ENCODE measurements around the gene PACRG. TPM values are rescaled to one million over a fixed set of nuclear protein-coding genes. Genes with fewer than 3 reads are reported as not detected.

The PACRG gene
- polyA plus RNA-seq, 1 donor from 2014 or later = 16.6 TPM

- Histone ChIP-seq H4K20me1 (ENCODE audit: insufficient read depth) (no peaks in the 10 kb centered on the region), H3K9me3 (ENCODE audit: low read length) (no peaks in the 10 kb centered on the region), H3K27ac (ENCODE audit: low read length) (no peak overlapping the region), H3K4me3 (ENCODE audit: low read length) (no peak overlapping the region), H3K9ac (ENCODE audit: low read length) (no peak overlapping the region), H3K36me3 (ENCODE audit: insufficient read depth, low read length) (no peaks in the 10 kb centered on the region), H3K9me2 (ENCODE audit: insufficient read depth, low read length) (no peaks in the 10 kb centered on the region), H3F3A (ENCODE audit: insufficient read depth, low read length, poor library complexity, severe bottlenecking) (no peaks in the 10 kb centered on the region), H2AFZ (ENCODE audit: low read depth, low read length) (no peak overlapping the region), H3K27me3 (ENCODE audit: insufficient read depth, low read depth, low read length) (no peaks in the 10 kb centered on the region), H3K79me2 (replicated peaks; ENCODE audit: insufficient read depth, low read length) (no peaks in the 10 kb centered on the region), H3K4me2 (ENCODE audit: low read length) (no peak overlapping the region)
- no peak for TF ChIP-seq MXI1 (conservative IDR thresholded peaks at IDR 0.05; ENCODE audit: poor library complexity, severe bottlenecking)
- no peak for TF ChIP-seq SMC3 (conservative IDR thresholded peaks at IDR 0.05; ENCODE audit: poor library complexity)
- no peak for TF ChIP-seq CTCF (IDR thresholded peaks at IDR 0.05; ENCODE audit: poor library complexity, severe bottlenecking)
- TF ChIP-seq EZH2 (IDR thresholded peaks at IDR 0.05; ENCODE audit: borderline replicate concordance, insufficient read depth, low read length, poor library complexity, severe bottlenecking) = no peak
- no peak for TF ChIP-seq TAF1 (IDR thresholded peaks at IDR 0.05; ENCODE audit: low read depth)
- TF ChIP-seq RAD21 (conservative IDR thresholded peaks at IDR 0.05) = no peak
- no peak for TF ChIP-seq EP300 (conservative IDR thresholded peaks at IDR 0.05; ENCODE audit: poor library complexity, severe bottlenecking)
- TF ChIP-seq, protein P1, sequence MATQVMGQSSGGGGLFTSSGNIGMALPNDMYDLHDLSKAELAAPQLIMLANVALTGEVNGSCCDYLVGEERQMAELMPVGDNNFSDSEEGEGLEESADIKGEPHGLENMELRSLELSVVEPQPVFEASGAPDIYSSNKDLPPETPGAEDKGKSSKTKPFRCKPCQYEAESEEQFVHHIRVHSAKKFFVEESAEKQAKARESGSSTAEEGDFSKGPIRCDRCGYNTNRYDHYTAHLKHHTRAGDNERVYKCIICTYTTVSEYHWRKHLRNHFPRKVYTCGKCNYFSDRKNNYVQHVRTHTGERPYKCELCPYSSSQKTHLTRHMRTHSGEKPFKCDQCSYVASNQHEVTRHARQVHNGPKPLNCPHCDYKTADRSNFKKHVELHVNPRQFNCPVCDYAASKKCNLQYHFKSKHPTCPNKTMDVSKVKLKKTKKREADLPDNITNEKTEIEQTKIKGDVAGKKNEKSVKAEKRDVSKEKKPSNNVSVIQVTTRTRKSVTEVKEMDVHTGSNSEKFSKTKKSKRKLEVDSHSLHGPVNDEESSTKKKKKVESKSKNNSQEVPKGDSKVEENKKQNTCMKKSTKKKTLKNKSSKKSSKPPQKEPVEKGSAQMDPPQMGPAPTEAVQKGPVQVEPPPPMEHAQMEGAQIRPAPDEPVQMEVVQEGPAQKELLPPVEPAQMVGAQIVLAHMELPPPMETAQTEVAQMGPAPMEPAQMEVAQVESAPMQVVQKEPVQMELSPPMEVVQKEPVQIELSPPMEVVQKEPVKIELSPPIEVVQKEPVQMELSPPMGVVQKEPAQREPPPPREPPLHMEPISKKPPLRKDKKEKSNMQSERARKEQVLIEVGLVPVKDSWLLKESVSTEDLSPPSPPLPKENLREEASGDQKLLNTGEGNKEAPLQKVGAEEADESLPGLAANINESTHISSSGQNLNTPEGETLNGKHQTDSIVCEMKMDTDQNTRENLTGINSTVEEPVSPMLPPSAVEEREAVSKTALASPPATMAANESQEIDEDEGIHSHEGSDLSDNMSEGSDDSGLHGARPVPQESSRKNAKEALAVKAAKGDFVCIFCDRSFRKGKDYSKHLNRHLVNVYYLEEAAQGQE (IDR thresholded peaks at IDR 0.05; ENCODE audit: borderline replicate concordance) = no peak
- TF ChIP-seq POLR2AphosphoS5 (IDR thresholded peaks at IDR 0.05) = no peak
Observed at GRCh38 chr6:163347021-163347446, 619.3 kb downstream of the PACRG start.

GRCh38 chr6:163348789-163349680 is 621.3 kb downstream of the PACRG start:
- no peaks in the 10 kb centered on the region for H3F3A ChIP-seq (ENCODE audit: insufficient read depth, low read length, poor library complexity, severe bottlenecking)
- no peaks in the 10 kb centered on the region for H3K79me2 ChIP-seq (replicated peaks; ENCODE audit: insufficient read depth, low read length)
- no peak overlapping the region for H3K4me2 ChIP-seq (ENCODE audit: low read length)
- H3K27me3 ChIP-seq (ENCODE audit: insufficient read depth, low read depth, low read length) = no peaks in the 10 kb centered on the region
- no peaks in the 10 kb centered on the region for H3K9me3 ChIP-seq (ENCODE audit: low read length)
- no peaks in the 10 kb centered on the region for H3K36me3 ChIP-seq (ENCODE audit: insufficient read depth, low read length)
- no peak for TF ChIP-seq CTCF (IDR thresholded peaks at IDR 0.05; ENCODE audit: poor library complexity, severe bottlenecking)
- TF ChIP-seq POLR2AphosphoS5 (IDR thresholded peaks at IDR 0.05) = no peak
- TF ChIP-seq EP300 (conservative IDR thresholded peaks at IDR 0.05; ENCODE audit: poor library complexity, severe bottlenecking) = no peak
- TF ChIP-seq, protein P1 (IDR thresholded peaks at IDR 0.05; ENCODE audit: borderline replicate concordance) = no peak
- TF ChIP-seq SMC3 (conservative IDR thresholded peaks at IDR 0.05; ENCODE audit: poor library complexity) = no peak
- no peak for TF ChIP-seq MXI1 (conservative IDR thresholded peaks at IDR 0.05; ENCODE audit: poor library complexity, severe bottlenecking)
- no peak for TF ChIP-seq EZH2 (IDR thresholded peaks at IDR 0.05; ENCODE audit: borderline replicate concordance, insufficient read depth, low read length, poor library complexity, severe bottlenecking)
- no peak for TF ChIP-seq TAF1 (IDR thresholded peaks at IDR 0.05; ENCODE audit: low read depth)
- no peak for TF ChIP-seq RAD21 (conservative IDR thresholded peaks at IDR 0.05)
- no peak overlapping the region for H2AFZ ChIP-seq (ENCODE audit: low read depth, low read length)
- H3K27ac ChIP-seq (ENCODE audit: low read length) = no peak overlapping the region
- no peaks in the 10 kb centered on the region for H3K9me2 ChIP-seq (ENCODE audit: insufficient read depth, low read length)
- no peaks in the 10 kb centered on the region for H4K20me1 ChIP-seq (ENCODE audit: insufficient read depth)
- no peak overlapping the region for H3K9ac ChIP-seq (ENCODE audit: low read length)
- no peak overlapping the region for H3K4me3 ChIP-seq (ENCODE audit: low read length)

Data from neural cell (in vitro differentiated cells).